ENCODE measurements around the gene ADAMTS3.
"Not testable (repeated sequence)": the region's sequence is repeated elsewhere in the genome, so short reads cannot be mapped to it uniquely, and the experiment has no call there.

ADAMTS3 gene

DNA sequence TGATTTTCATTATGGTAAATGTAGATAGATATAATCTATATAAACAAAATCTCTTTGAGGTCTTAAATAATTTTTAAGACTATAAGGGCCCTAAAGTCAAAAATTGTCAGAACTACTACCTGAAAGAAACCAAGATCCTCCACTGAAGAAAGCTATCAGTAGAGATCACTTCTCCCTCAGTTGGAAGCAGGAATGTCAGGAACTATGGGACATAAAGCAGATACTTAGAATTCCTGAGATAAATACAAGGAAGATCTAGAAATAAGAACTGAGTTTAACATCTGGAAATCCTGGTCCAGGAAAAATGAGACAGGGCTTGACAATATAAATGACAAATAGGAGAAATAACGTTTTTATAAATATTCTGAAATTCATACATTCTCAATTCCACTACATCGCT lies 97.2 kb downstream of the ADAMTS3 start:
- no peak for DNase-seq (ENCODE audit: low spot score)

DNA sequence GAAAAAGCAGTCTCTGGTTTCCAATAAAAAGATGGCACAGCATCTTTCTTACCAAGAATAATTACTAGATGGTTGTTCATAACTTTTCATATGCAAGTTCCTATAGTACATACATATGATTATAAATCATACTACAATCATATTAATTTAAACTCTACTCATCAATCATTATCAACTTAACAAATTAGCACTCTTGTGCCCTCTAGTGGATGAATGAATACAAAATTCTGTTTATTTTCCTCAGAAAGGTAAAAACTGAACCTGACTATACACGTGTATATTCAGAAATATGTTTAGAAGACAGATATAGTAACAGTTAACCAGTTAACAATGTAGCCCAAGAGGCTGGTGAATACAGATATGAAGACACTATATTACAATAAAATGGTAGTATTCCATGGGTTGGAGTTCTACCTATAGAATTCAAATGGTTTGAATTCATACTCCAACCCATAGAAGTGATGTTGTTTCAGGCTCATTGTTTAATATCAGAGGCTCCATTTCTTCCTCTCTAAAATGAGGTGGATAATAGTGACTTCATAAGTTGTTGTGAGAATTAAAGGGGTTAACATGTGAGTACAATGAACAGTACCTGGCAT lies 100.0 kb downstream of the ADAMTS3 start:
- no peak for DNase-seq (ENCODE audit: low spot score)

DNA sequence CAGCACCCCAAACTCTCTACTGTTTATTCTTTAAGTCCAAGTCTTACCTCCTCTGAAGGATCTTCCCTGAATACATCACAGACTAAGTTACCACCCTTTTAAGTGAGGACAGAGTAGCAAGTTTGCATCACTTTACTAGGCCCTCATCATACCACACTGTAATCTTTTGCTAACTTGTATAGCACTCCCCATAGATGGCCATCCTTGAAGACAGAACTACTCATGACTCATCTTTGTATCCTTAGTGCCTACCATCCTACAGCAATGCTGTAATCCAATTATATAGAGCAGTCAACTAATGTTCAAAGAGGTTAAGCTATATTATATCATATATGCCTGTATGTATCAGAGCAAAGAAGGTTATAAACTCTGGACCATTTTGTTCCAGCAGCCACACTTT lies 101.4 kb downstream of the ADAMTS3 start:
- DNase-seq (ENCODE audit: low spot score): no peak

DNA sequence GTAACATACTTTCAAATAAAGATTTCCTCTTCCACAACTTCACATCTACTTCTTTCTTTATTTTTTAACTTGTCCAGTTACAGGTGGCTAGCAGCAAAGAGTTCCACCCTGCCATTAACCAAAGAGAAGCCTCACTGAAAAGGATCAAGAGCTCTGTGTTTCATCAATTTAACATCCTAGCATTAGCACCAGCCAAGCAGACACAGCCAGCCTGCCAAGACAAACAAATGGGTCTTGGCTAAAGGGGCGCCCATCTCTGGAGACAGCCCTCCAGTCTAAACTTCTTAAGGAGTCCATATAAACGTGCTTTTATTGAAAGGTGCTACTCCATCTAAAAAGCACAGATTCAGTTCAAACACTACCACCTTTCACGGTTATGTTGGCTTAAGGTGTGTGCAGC lies 105.3 kb downstream of the ADAMTS3 start:
- no peak for DNase-seq (ENCODE audit: low spot score)

DNA sequence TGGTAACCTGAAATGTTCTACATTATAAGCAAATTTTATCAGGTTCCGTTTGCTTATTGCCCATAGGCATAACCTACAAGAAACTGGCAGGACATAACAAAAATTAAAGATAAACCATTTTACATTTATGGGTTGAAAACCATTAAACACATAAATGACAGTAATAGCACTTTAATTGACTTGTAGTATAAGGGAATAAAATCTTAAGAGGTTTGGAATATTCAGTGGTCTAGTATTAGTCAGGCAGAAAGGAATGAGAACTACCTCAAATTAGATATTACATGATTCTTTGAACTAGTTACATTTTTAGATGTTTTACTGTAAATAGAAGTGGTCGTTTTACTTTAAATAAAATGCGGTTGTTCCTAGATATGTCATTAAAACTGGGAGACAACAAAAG lies 111.9 kb downstream of the ADAMTS3 start:
- no peak for DNase-seq (ENCODE audit: low spot score)

DNA sequence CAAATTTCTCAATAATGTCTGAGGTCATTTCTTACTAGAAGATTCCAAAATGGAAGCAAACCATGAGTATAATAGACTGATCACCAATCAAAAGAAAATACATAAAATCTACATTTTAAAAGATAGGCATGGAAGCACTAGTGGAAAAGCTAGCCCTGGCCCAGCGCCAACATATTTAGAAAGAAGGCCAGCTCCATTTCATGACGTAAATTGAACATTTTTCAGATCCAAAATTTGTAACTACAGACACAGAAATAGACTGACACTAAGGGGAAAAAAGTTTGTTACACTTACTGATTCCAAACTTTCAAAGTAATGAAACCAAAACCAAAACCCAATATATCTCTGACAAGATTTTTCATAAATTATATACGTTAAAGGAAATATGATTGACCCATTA lies 117.7 kb downstream of the ADAMTS3 start:
- DNase-seq (ENCODE audit: low spot score): no peak

DNA sequence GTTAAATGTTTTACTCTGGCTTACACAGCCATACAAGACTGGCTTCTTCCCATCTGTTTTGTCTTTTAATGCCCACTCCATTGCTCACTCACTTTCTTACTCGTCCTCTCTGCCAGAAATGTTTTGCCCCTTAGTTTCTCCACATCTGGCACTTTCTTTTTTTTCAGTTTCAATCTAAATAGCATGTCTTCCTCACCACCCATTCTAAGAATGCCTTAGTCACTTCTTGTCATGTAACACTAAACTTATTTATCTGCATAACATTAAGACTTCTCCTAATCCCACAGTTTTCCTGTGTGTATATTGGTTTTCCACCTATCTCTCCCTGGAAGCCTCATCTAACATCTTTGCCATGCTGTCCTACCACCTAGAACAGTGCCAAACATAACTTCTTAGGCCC lies 119.3 kb downstream of the ADAMTS3 start:
- DNase-seq (ENCODE audit: low spot score): no peak

DNA sequence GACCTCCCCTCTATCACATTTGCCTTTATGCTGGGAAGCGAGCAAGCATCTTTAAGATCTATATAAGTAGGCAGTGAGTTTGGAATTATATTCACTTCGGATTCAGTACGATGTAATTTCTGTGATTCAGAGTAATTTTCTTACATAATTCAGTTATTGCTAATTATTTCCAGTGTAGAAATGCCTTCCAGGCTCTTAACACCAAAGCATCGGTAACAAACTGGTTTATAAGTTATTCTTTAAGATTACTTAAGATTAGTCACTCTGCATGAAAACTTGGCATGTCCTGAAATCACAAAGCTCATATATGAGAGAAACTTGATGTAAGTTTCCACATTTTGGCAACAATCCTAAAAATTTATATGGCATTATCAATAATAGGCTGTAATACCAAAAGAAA lies 120.8 kb downstream of the ADAMTS3 start:
- DNase-seq (ENCODE audit: low spot score): no peak

DNA sequence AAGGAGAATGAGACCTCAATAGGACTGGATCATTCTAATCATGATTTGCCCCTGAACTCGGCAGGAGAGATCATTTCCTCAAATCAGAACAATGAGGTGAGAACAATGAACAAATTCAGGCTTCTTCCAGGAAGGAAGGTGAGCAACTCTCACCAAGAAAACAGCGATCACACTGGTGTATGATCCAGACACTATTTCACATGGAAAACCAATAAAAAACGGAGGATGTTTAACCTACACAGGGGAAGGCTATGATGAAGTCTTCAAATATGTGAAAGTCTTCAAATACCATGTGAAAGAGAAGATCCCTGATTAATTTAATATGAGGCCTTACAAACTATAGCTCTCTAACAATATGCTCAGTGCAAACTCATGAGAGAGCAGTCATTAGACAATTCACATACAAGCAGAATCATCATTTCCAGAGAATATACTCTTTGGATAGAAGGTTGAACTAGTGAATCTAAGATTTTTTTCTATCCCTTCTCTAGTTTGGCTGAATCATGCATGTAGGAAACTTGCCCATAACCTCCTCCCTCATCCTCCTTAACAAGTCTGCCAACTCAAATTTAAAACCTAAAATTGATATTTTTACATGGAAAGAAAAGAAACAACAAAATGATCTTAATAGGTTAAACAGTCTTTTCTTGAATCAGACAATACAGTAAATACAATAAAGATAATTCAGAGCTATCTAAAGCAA lies 122.5 kb downstream of the ADAMTS3 start:
- no peak for DNase-seq (ENCODE audit: low spot score)

DNA sequence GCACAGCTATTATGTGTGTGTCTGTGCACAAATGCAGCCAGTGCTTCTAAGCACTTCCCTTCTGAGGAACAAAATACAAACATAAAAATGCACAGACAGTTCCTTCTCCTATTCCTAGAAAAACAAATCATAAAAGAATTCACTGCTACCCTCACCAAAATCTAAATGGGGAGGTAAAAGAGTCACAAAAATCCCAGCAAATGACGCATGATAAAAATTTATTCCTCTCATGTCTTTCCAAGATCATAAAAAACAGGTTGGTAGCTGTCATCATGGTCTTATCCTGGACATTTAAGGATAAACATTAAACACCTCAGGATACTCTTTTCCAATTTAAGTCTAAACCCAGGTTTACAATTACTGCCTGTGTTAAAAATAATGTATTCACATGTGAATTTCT lies 124.9 kb downstream of the ADAMTS3 start:
- no peak for DNase-seq (ENCODE audit: low spot score)

DNA sequence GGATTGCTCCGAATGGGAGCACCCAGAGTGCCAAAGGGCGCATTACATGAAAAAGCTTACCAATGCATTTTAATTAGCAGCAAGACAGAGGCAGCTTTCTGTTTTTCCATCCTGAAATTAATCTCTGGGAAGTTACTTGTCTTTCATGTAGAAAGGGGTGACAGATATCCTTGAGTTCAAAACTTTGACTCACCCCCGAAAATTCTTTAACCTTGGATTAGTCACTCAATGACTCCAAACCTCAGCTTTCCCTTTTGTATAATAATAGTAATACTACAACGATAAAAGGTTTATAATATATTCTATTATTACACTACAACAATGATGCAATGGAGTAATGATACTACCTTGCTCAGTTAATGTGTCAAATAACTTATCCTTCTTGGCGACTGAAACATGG lies 126.3 kb downstream of the ADAMTS3 start:
- no peak for DNase-seq (ENCODE audit: low spot score)

DNA sequence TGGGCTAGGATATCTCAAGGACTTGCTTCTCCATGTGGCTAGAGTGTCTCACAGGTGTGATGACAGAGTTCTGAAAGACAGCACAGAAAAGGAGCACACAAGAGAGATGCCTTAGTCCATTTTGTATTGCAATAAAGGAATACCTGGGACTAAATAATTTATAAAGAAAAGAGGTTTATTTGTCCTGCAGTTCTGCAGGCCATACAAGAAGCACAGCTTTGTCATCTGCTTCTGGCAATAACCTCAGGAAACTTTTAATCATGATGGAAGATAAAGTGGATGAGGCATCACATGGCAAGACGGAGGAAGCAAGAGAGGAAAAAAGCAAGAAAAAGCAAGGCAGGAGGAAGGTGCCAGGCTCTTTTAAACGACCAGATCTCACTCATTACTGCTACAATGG lies 126.9 kb downstream of the ADAMTS3 start:
- no peak for DNase-seq (ENCODE audit: low spot score)

DNA sequence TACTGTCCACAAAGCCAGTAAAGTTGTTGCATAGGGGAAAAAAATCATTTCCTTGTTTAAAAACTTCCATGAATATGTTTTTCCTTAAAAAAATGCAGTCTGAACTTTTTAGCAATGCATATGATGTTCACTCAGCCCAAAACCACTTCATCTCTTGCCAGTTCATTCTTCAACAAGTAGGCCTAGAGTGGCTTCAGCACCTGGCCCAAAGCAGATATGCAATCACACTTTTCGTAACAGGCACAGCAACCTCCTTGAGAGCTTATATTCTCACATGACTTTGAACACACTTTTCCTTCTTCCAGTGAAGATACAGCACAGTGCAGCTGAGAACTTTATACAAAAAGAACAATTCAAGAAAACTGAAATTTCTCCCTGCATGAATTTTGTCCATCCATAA lies 128.6 kb downstream of the ADAMTS3 start:
- no peak for DNase-seq (ENCODE audit: low spot score)

DNA sequence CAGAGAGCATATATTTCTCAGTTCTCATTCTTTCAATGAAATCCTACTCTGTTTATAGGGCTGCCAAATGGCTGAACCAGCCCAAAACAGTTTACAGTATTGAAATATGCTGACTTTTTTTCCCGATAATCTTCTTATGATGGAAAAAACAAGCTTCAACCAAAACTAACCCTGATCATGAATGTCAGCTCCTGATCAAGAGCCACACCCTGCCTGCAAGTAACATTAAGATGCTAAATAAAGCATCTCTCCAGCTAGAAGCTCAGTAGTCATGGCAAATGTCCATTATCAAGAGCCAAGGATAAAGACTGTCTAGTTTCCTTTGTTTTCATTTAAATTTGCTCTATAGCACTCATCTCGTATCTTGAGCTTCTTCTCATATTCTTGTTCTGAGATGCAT lies 136.0 kb downstream of the ADAMTS3 start:
- no peak for DNase-seq (ENCODE audit: low spot score)

DNA sequence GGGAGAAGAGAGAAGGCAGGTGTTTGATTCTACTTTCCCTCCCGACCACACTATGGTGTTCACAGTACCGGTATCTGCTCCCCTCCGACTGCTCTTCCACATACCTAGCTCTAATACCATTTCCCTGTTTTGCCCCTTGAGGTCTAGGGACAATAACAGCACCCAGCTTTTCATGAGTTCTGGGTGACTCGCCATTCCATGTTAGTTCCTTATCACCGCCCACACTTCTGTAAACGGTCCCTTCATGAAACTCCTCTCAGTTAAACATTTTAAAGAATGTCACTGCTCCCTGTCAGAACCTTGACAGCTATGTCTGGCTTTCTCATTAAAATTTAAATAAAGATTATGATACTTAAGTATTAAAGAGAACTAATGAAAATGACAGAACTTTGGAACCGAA lies 136.7 kb downstream of the ADAMTS3 start:
- DNase-seq (ENCODE audit: low spot score): no peak

DNA sequence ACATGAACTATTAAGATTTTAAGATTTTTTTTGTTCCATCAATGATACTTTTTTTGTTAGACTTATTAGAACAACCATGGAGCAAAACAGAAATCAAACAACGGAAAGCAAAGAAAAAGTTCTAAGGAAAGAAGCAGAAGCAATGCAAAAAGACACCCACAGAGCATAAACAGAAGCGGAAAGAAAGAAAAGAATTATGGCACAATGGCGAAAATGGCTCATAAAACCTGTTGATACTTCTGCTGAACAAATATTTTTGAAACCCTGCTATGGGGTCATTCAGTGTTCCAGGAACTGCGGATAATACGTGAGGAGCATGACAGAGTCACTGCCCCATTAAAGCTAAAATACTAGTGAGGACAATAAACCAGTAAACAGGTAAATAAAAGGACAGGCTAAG lies 138.0 kb downstream of the ADAMTS3 start:
- no peak for DNase-seq (ENCODE audit: low spot score)

DNA sequence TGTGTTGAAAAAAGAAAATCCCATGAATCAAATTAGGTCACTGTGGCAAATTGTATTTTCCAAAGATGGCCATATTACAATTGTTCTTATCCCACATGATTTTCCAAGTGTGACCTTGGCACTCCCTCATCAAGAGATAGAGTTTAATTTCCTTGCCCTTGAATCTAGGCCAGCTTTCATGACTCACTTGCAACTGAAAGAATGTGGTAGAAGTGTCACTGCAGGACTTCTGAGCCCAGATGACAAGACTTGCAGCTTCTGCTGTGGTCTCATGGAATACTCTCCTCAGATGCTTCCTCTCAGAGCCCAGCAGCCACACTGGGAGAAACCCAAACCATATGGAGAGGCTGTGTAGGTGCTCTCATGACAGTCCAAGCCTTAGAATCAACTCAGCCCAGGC lies 139.0 kb downstream of the ADAMTS3 start:
- DNase-seq (ENCODE audit: low spot score): no peak

DNA sequence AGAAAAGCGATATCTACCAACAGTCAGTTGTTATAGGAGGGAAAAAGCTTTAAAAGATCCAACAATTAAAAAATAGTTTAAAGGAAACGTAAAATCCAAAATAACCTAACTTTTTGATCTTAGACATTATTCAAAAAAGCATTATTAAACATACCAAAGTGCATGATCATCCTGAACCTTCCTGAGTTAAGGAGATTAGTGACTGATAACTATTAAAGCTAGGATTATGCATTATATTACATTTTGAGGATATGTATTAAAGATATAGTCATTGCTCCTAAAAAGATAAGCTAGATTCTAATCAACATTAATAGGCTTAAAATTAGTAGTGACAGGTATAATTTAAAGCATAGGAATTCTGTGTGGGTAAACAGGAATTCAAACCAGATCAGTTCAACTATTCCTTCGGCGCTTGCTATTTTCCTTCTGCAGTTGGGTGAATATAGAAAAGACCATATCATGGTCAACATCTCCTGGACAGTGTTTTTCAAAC lies 139.6 kb downstream of the ADAMTS3 start:
- DNase-seq (ENCODE audit: low spot score): no peak

DNA sequence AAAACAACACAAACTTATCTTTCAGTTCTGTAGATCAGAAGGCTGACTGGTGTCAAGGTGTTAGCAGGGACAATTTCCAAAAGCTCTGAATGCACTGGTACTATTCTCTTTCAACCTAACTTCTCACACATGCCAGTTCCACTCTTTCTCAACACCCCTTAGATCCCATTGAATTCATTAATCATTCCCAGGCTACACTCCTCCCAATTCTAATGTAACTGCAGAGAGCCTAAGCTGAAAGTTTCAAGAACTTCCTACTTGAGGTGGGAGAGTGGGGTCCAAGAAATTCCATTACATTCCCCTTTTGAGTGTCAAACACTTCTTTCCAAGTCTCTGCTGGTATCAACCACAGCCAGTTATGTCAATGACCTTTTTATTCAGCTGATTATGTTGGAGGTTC lies 142.0 kb downstream of the ADAMTS3 start:
- DNase-seq (ENCODE audit: low spot score): no peak

DNA sequence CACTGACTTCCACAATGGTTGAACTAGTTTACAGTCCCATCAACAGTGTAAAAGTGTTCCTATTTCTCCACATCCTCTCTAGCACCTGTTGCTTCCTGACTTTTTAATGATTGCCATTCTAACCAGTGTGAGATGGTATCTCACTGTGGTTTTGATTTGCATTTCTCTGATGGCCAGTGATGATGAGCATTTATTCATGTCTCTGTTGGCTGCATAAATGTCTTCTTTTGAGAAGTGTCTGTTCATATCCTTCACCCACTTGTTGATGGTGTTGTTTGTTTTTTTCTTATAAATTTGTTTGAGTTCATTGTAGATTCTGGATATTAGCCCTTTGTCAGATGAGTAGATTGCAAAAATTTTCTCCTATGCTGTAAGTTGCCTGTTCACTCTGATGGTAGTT lies 143.1 kb downstream of the ADAMTS3 start:
- not testable (repeated sequence) for DNase-seq (ENCODE audit: low spot score)

DNA sequence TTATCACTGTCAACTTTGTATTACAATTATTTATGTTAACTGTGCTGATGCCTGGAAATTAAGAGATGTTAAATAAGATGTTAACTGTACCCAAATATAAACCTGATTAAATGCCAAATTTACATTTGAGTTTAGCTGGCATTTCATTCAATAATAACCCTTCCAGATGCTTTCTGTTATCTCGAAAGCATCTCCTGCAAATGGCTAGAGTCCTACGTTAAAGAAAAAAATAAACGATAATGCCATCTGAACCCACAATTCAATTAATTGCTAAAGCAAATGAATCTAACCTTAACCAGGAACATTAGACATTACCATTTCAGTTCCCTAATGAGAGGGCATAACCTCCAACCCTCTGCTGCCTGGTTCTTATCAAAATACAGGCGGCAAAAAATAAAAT lies 145.0 kb downstream of the ADAMTS3 start:
- no peak for DNase-seq (ENCODE audit: low spot score)

DNA sequence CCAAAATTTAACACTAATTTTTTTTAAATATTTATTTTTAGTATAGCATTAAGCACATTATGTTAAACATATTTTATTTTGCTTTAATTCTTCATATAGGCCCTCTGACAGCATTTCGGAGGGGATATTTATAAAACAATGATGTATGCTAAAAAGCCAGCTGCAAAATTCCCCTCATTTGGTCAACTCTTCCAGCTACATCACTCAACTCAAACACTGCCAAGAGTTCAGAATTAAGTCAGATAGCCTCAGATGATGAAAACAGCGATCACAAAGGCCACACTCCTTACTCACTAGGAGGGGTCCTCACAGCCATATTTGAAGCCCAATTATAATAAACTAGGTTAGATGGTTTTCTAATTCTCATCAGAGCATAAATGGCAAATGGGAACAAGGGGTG lies 146.6 kb downstream of the ADAMTS3 start:
- DNase-seq (ENCODE audit: low spot score): no peak

DNA sequence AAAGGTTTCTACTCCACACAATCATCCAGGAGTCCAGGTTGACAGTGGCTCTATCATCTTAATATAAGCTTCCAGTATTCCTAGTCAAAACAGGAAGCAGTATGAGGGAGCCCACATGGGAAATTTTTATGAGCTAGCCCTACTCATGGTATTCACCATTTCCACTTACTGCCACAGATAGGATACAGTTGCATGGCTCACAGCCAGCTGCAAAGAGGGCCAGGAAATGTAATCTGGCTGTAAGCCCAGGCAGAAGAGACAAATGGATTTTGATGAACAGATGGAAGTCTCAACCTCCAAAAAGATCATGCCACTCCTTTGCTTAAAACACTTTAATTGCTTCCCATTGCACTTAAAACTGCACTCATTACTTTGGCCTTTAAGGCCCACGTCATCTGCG lies 150.6 kb downstream of the ADAMTS3 start:
- peak; percentile 17 for DNase-seq (ENCODE audit: low spot score)

DNA sequence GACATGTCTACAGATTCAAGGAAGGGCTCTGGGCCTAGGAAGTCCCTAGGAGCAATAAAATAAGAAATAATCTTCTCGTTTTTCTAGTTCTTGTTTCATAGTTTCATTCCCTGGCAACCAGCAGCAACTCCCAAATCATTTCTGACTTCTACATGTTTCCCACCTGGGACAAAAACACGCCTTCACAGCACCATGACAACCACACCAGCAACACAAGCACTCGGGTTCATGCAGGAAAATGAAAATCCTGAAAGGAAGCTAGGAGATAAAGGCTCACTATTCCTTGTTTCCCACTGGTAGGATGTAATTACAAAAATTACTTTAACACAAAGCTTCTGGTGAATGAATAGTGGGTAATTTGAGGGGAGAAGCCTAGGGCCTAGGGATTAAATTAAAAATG lies 158.9 kb downstream of the ADAMTS3 start:
- no peak for DNase-seq (ENCODE audit: low spot score)
